ENCODE measurements around the gene CHIT1. TPM values are rescaled to one million over a fixed set of nuclear protein-coding genes. Genes with fewer than 3 reads are reported as not detected.
"Not testable (repeated sequence)": the region's sequence is repeated elsewhere in the genome, so short reads cannot be mapped to it uniquely, and the experiment has no call there.

Gene CHIT1
- total RNA-seq, 1 experiment from 2014 or later = not detected

DNA sequence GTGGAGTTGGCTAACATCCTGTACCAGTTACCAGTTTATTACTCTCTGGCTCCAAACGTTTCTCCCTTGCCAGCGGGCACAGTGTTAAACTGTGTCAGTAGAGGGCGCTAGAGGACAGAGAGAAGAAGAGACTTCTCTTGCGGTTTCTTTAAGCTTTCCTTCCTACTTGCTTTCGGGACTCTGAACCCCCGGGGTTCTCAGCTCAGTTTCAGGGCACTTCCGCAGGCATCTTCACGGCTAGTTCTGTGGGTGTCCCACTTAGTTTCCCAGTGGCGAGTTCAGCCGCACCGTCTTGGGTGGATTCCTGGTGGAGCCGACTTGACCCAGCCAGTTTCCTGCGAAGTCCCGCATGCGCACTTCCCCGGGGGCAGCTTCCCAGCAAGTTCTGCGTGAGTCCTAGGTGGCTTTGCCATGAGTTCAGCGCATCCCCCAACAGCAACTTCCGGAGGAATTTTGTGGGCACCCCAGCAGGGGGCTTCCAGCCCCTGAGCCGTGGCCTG lies 37.9 kb upstream of the CHIT1 start:
- peak; percentile 84 for DNase-seq
- intact Hi-C loops (cut with micrococcal nuclease; ENCODE audit: unreplicated experiment) = loop anchor here (5.0 to 10.0 kb wide), 2 partner anchors 150 to 437 kb away; no protein-coding TSS in a partner anchor
- H3K27ac Mint-ChIP-seq (ENCODE audit: unreplicated experiment) = no peak overlapping the region

DNA sequence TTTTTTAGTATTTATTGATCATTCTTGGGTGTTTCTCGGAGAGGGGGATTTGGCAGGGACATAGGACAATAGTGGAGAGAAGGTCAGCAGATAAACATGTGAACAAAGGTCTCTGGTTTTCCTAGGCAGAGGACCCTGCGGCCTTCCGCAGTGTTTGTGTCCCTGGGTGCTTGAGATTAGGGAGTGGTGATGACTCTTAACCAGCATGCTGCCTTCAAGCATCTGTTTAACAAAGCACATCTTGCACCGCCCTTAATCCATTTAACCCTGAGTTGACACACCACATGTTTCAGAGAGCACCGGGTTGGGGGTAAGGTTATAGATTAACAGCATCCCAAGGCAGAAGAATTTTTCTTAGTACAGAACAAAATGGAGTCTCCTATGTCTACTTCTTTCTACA lies 36.7 kb upstream of the CHIT1 start:
- not testable (repeated sequence) for H3K9me3 Mint-ChIP-seq (ENCODE audit: low read depth, unreplicated experiment); DNase-seq; BruUV-seq (replicated peaks); H3K4me3 Mint-ChIP-seq (ENCODE audit: low read depth, unreplicated experiment); H3K27ac Mint-ChIP-seq (ENCODE audit: unreplicated experiment); H3K36me3 Mint-ChIP-seq (ENCODE audit: insufficient read depth, unreplicated experiment)
- intact Hi-C loops (cut with micrococcal nuclease; ENCODE audit: unreplicated experiment) = loop anchor here (5.0 to 10.0 kb wide), 2 partner anchors 149 to 439 kb away; no protein-coding TSS in a partner anchor
- Mint-ChIP-seq H3K4me1 (ENCODE audit: low read depth, unreplicated experiment) (peaks cover 12% of the 10 kb centered on the region), H3K27me3 (ENCODE audit: unreplicated experiment) (peaks cover 40% of the 10 kb centered on the region)
- CTCF ChIA-PET = interaction anchor here (1.7 kb wide), 1 partner anchor 149 kb away, joined by 10 read pairs; no protein-coding TSS in a partner anchor

More for the DNA sequence above, 37.9 kb upstream of the CHIT1 start:
- TF ChIP-seq, protein P1, sequence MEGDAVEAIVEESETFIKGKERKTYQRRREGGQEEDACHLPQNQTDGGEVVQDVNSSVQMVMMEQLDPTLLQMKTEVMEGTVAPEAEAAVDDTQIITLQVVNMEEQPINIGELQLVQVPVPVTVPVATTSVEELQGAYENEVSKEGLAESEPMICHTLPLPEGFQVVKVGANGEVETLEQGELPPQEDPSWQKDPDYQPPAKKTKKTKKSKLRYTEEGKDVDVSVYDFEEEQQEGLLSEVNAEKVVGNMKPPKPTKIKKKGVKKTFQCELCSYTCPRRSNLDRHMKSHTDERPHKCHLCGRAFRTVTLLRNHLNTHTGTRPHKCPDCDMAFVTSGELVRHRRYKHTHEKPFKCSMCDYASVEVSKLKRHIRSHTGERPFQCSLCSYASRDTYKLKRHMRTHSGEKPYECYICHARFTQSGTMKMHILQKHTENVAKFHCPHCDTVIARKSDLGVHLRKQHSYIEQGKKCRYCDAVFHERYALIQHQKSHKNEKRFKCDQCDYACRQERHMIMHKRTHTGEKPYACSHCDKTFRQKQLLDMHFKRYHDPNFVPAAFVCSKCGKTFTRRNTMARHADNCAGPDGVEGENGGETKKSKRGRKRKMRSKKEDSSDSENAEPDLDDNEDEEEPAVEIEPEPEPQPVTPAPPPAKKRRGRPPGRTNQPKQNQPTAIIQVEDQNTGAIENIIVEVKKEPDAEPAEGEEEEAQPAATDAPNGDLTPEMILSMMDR (IDR thresholded peaks at IDR 0.05; ENCODE audit: unreplicated experiment) = peak; percentile 85
- peaks cover 6% of the 10 kb centered on the region for H3K36me3 Mint-ChIP-seq (ENCODE audit: insufficient read depth, unreplicated experiment)
- H3K4me3 Mint-ChIP-seq (ENCODE audit: low read depth, unreplicated experiment) = peak overlapping the region; percentile 68
- BruUV-seq (replicated peaks) = no TSS peak
- peaks cover 28% of the 10 kb centered on the region for H3K27me3 Mint-ChIP-seq (ENCODE audit: unreplicated experiment)
- H3K9me3 Mint-ChIP-seq (ENCODE audit: low read depth, unreplicated experiment) = no peaks in the 10 kb centered on the region
- peaks cover 12% of the 10 kb centered on the region for H3K4me1 Mint-ChIP-seq (ENCODE audit: low read depth, unreplicated experiment)
- CTCF ChIA-PET = interaction anchor here (0.6 to 3.0 kb wide), 29 partner anchors 10 to 252 kb away, joined by 3 to 44 read pairs (median 4); partner anchors contain the start of gene BTG2

DNA sequence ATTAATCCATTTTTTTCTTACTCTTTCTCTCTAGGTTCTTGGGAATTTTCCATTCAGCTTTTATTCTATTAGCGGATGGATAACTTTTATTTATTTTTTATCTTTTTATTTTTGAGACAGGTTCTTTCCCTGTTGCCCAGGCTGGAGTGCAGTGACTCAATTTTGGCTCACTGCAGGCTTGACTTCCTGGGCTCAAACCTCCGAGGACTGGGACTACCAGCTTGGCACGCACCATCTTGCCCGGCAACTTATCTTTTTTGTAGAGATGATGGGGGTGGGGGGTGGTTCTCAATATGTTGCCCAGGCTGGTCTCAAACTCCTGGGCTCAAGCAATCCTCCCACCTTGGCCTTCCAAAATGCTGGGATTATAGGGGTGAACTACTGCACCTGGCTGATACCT lies 36.1 kb upstream of the CHIT1 start:
- peaks cover 46% of the 10 kb centered on the region for H3K27me3 Mint-ChIP-seq (ENCODE audit: unreplicated experiment)
- intact Hi-C loops (cut with micrococcal nuclease; ENCODE audit: unreplicated experiment) = loop anchor here (5.0 to 10.0 kb wide), 2 partner anchors 148 to 439 kb away; no protein-coding TSS in a partner anchor

DNA sequence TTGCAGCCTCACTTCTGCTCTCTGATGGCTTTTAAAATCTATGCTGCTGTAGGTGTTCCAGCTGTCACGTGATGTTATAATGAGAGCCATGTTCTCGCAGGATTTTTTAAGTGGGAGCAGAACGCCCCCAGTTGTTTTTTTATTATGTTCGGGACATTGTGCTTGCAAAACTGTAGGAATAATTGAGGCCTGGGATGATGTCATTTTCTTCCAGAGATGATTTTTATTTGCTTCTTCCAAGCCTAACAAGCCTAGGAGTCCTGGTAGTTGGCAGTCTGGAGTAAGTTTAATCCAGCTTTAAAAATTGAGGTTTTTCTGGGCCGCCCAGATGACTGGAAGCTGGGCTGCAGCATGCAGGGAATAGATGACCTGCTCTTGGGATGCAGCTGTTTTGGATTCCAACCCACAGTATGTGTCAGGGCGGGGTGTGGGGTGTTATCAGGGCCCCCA lies 34.6 kb upstream of the CHIT1 start:
- DNase-seq = no peak
- no peak overlapping the region for H3K4me3 Mint-ChIP-seq (ENCODE audit: low read depth, unreplicated experiment)
- TF ChIP-seq, protein P1 (IDR thresholded peaks at IDR 0.05; ENCODE audit: unreplicated experiment) = no peak
- CTCF ChIA-PET = interaction anchor here (1.4 kb wide), 2 partner anchors 11 to 221 kb away, joined by 3 read pairs; no protein-coding TSS in a partner anchor
- no TSS peak for BruUV-seq (replicated peaks)
- intact Hi-C loops (cut with micrococcal nuclease; ENCODE audit: unreplicated experiment) = loop anchor here (10.0 kb wide), 1 partner anchor 441 kb away; no protein-coding TSS in a partner anchor
- H3K27me3 Mint-ChIP-seq (ENCODE audit: unreplicated experiment) = peaks cover 61% of the 10 kb centered on the region
- H3K9me3 Mint-ChIP-seq (ENCODE audit: low read depth, unreplicated experiment) = no peaks in the 10 kb centered on the region
- peaks cover 6% of the 10 kb centered on the region for H3K36me3 Mint-ChIP-seq (ENCODE audit: insufficient read depth, unreplicated experiment)
- peaks cover 12% of the 10 kb centered on the region for H3K4me1 Mint-ChIP-seq (ENCODE audit: low read depth, unreplicated experiment)
- no peak overlapping the region for H3K27ac Mint-ChIP-seq (ENCODE audit: unreplicated experiment)

More for the DNA sequence above, 36.1 kb upstream of the CHIT1 start:
- Mint-ChIP-seq H3K4me3 (ENCODE audit: low read depth, unreplicated experiment) (no peak overlapping the region), H3K4me1 (ENCODE audit: low read depth, unreplicated experiment) (peaks cover 12% of the 10 kb centered on the region), H3K27ac (ENCODE audit: unreplicated experiment) (no peak overlapping the region), H3K9me3 (ENCODE audit: low read depth, unreplicated experiment) (no peaks in the 10 kb centered on the region), H3K36me3 (ENCODE audit: insufficient read depth, unreplicated experiment) (peaks cover 6% of the 10 kb centered on the region)
- DNase-seq = no peak
- no TSS peak for BruUV-seq (replicated peaks)
- TF ChIP-seq, protein P1 (IDR thresholded peaks at IDR 0.05; ENCODE audit: unreplicated experiment) = no peak
- CTCF ChIA-PET = interaction anchor here (1.4 kb wide), 1 partner anchor 223 kb away, joined by 3 read pairs; no protein-coding TSS in a partner anchor
